HL-60 (cell line): Measurements from ENCODE around the gene TUFM.
A peak's percentile ranks its signal among the peaks of the same experiment; 100 is the strongest.

ENCODE experiments used
- DNase-seq, 2 experiments: peaks; one replicate each; pipeline ENCODE4 v3.0.0-alpha.2; 2010 to 2020; ENCODE audit warnings: low read depth in 1 of 2, low spot score in 1 of 2
- H3K27ac ChIP-seq: fragments of 250-450 bp; sonication (Bioruptor Pico); replicated peaks from 2 replicates; pipeline ENCODE4 v1.5.1; 2020; ENCODE audit warnings: mild to moderate bottlenecking, moderate library complexity
- H3K27me3 ChIP-seq: fragments of 250-450 bp; sonication (Bioruptor Pico); 2 replicates; pipeline ENCODE4 v1.5.1; 2021; ENCODE audit warnings: mild to moderate bottlenecking, moderate library complexity; ENCODE audit not compliant: insufficient read depth, poor library complexity, severe bottlenecking
- H3K4me3 ChIP-seq: replicated peaks from 2 replicates; pipeline ENCODE4 v1.5.1; 2011; ENCODE audit warnings: mild to moderate bottlenecking, control low read depth, low read length; ENCODE audit not compliant: insufficient read depth
- CTCF ChIP-seq: IDR thresholded peaks from one replicate; pipeline ENCODE4 v1.5.1; 2011; ENCODE audit warnings: low read length, control low read depth, inconsistent platforms; ENCODE audit not compliant: insufficient read depth
- GABPA ChIP-seq: IDR thresholded peaks from 2 replicates; pipeline ENCODE4 v1.6.1; 2012; ENCODE audit warnings: low read depth
- POLR2AphosphoS5 ChIP-seq: IDR thresholded peaks from 2 replicates; pipeline ENCODE4 v1.6.1; 2012; ENCODE audit warnings: low read depth
- REST ChIP-seq: IDR thresholded peaks from 2 replicates; pipeline ENCODE4 v1.6.1; 2012; ENCODE audit warnings: low read depth; ENCODE audit not compliant: insufficient replicate concordance
- SPI1 ChIP-seq: IDR thresholded peaks from 2 replicates; pipeline ENCODE4 v1.6.1; 2012; ENCODE audit warnings: low read depth, mild to moderate bottlenecking, borderline replicate concordance

Gene TUFM

GRCh38 chr16:28844226-28844885, 1.8 kb downstream of the TUFM start:
- no peak for DNase-seq
- no peak for TF ChIP-seq CTCF
- no peaks in the 10 kb centered on the region for H3K27me3 ChIP-seq
- no peak overlapping the region for H3K4me3 ChIP-seq
- no peak overlapping the region; the same call in 1 of the 2 replicates for H3K27ac ChIP-seq

- H3K27me3 ChIP-seq = no peaks in the 10 kb centered on the region
- no peak overlapping the region for H3K27ac ChIP-seq
- DNase-seq = no peak
- no peak overlapping the region for H3K4me3 ChIP-seq
- TF ChIP-seq POLR2AphosphoS5 = no peak
- TF ChIP-seq REST = no peak
- no peak for TF ChIP-seq GABPA
- no peak for TF ChIP-seq SPI1
- TF ChIP-seq CTCF = no peak
These were observed 2.4 kb downstream of the TUFM start for GRCh38 chr16:28843766-28844165.

- TF ChIP-seq REST (no peak), CTCF (no peak)
- DNase-seq = no peak
- Histone ChIP-seq H3K27me3 (no peaks in the 10 kb centered on the region), H3K4me3 (no peak overlapping the region), H3K27ac (no peak overlapping the region)
These were observed 3.5 kb downstream of the TUFM start for GRCh38 chr16:28842696-28843095.

GRCh38 chr16:28839899-28840298, 6.2 kb downstream of the TUFM start:
- DNase-seq = peak in 1 of 2 experiments; percentile 23
- Histone ChIP-seq H3K27ac (peak overlapping the region; percentile 40; the same call in 1 of the 2 replicates), H3K27me3 (no peaks in the 10 kb centered on the region), H3K4me3 (no peak overlapping the region)
- TF ChIP-seq REST = no peak
- peak; percentile 65; the same call in 1 of the 2 replicates for TF ChIP-seq SPI1
